Measurements from ENCODE around the gene AOC3. TPM values are rescaled to one million over a fixed set of nuclear protein-coding genes. Genes with fewer than 3 reads are reported as not detected.
"Not testable (repeated sequence)": the region's sequence is repeated elsewhere in the genome, so short reads cannot be mapped to it uniquely, and the experiment has no call there.

Gene AOC3
- total RNA-seq, 4 donors from 2014 or later, result 48.3 to 196 (median 108) TPM

DNA sequence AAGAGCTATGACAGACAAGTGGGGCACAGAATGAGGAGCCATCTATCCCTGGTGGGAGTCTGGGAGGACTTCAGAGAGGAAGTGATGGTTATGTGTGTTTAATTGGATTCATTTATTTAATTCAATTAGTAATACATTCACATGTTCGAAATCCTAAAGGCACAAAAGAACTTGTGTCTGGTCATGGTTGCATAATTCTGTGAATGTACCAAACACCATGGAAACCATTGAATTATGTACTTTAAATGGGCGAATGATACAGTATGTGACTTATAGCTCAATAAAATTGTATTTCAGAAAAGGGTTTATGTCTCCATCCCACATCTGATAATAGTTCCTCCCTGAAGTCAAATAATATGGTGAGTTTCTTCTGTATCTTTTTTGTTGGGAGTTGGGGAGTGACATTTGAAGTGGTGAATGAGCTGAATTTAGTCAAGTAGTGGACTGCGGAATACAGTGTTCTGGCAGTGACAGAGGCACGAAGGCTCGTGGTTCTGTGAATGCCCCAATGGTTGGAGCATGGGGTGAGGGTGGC, 29.8 kb downstream of the AOC3 start:
- no peaks in the 10 kb centered on the region for H3K4me1 ChIP-seq
- WGBS, 2 donors (ENCODE audit: low coverage in 1 of 2), result 61 to 74% methylated on average over 5 of the region's 5 CpGs
- H3K9me3 ChIP-seq, result no peaks in the 10 kb centered on the region
- TF ChIP-seq CTCF (IDR thresholded peaks at IDR 0.05), result no peak
- TF ChIP-seq POLR2AphosphoS5 (IDR thresholded peaks at IDR 0.05), result no peak
- no peak for TF ChIP-seq EP300 (IDR thresholded peaks at IDR 0.05)
- TF ChIP-seq POLR2A (IDR thresholded peaks at IDR 0.05), result no peak
- H3K36me3 ChIP-seq, result peaks cover 0 to 6% of the 10 kb centered on the region in 2 donors
- ATAC-seq, result no peak
- H3K27ac ChIP-seq, result no peak overlapping the region
- H3K27me3 ChIP-seq, result no peaks in the 10 kb centered on the region
- H3K4me3 ChIP-seq, result no peak overlapping the region

GRCh38 chr17:42881706-42882105, 30.7 kb downstream of the AOC3 start:
- H3K27me3 ChIP-seq, H3K36me3 ChIP-seq, H3K4me3 ChIP-seq, H3K9me3 ChIP-seq, ATAC-seq, H3K27ac ChIP-seq, H3K4me1 ChIP-seq: not testable (repeated sequence)
- 58 to 92% methylated on average over 2 to 5 of the region's 6 CpGs for WGBS, 2 donors (ENCODE audit: low coverage in 1 of 2)

- Histone ChIP-seq H3K4me3 (no peak overlapping the region), H3K27ac (no peak overlapping the region), H3K27me3 (no peaks in the 10 kb centered on the region), H3K4me1 (no peaks in the 10 kb centered on the region), H3K36me3 (peaks cover 0 to 4% of the 10 kb centered on the region in 2 donors), H3K9me3 (no peaks in the 10 kb centered on the region)
- TF ChIP-seq POLR2A (IDR thresholded peaks at IDR 0.05) (no peak), POLR2AphosphoS5 (IDR thresholded peaks at IDR 0.05) (no peak), EP300 (IDR thresholded peaks at IDR 0.05) (no peak), CTCF (IDR thresholded peaks at IDR 0.05) (no peak)
- 93 to 100% methylated on average over 1 to 3 of the region's 8 CpGs for WGBS, 2 donors (ENCODE audit: low coverage in 1 of 2)
- ATAC-seq, result no peak
Measured at GRCh38 chr17:42882166-42882565, 31.2 kb downstream of the AOC3 start.

GRCh38 chr17:42883802-42884558, 33.0 kb downstream of the AOC3 start:
- TF ChIP-seq CTCF (IDR thresholded peaks at IDR 0.05) (no peak), EP300 (IDR thresholded peaks at IDR 0.05) (no peak), POLR2A (IDR thresholded peaks at IDR 0.05) (no peak), POLR2AphosphoS5 (IDR thresholded peaks at IDR 0.05) (no peak)
- ATAC-seq, result no peak
- H3K9me3 ChIP-seq, result no peaks in the 10 kb centered on the region
- no peak overlapping the region for H3K4me3 ChIP-seq
- no peak overlapping the region for H3K27ac ChIP-seq
- H3K36me3 ChIP-seq, result no peaks in the 10 kb centered on the region
- WGBS, 2 donors (ENCODE audit: low coverage in 1 of 2), result 84 to 100% methylated on average over 2 to 6 of the region's 7 CpGs
- no peaks in the 10 kb centered on the region for H3K4me1 ChIP-seq
- H3K27me3 ChIP-seq, result no peaks in the 10 kb centered on the region

GRCh38 chr17:42885806-42886205, 34.8 kb downstream of the AOC3 start:
- 93 to 94% methylated on average over 3 of the region's 3 CpGs for WGBS, 2 donors (ENCODE audit: low coverage in 1 of 2)
- H3K27ac ChIP-seq, H3K4me1 ChIP-seq, ATAC-seq, H3K27me3 ChIP-seq, H3K36me3 ChIP-seq, H3K4me3 ChIP-seq, H3K9me3 ChIP-seq: not testable (repeated sequence)

Data from gastroesophageal sphincter (tissue), 4 donors.